ENCODE data around the gene WDR48.

The WDR48 gene

GRCh38 chr3:39137991-39138803 lies 86.4 kb downstream of the WDR48 start:
- no peak for ATAC-seq (ENCODE audit: low read depth)
- H3K27me3 Mint-ChIP-seq = no peaks in the 10 kb centered on the region
- no peak overlapping the region for H3K4me3 Mint-ChIP-seq
- H3K4me1 Mint-ChIP-seq = peaks cover 17% of the 10 kb centered on the region
- peaks cover 20% of the 10 kb centered on the region for H3K36me3 Mint-ChIP-seq
- H3K9me3 Mint-ChIP-seq = no peaks in the 10 kb centered on the region
- peak overlapping the region; percentile 50 for H3K27ac Mint-ChIP-seq
- DNase-seq (ENCODE audit: low spot score in 2 of 2) = no peak

- no peak overlapping the region for H3K4me3 Mint-ChIP-seq
- DNase-seq (ENCODE audit: low spot score in 2 of 2) (no peak), ATAC-seq (ENCODE audit: low read depth) (no peak)
- H3K27ac Mint-ChIP-seq = peak overlapping the region; percentile 50
- no peaks in the 10 kb centered on the region for H3K27me3 Mint-ChIP-seq
- no peaks in the 10 kb centered on the region for H3K9me3 Mint-ChIP-seq
- H3K36me3 Mint-ChIP-seq = peaks cover 18% of the 10 kb centered on the region
- peaks cover 17% of the 10 kb centered on the region for H3K4me1 Mint-ChIP-seq
These were observed 87.1 kb downstream of the WDR48 start for GRCh38 chr3:39138804-39139415.

- H3K4me3 Mint-ChIP-seq = no peak overlapping the region
- peak overlapping the region; percentile 50 for H3K27ac Mint-ChIP-seq
- no peaks in the 10 kb centered on the region for H3K27me3 Mint-ChIP-seq
- DNase-seq (ENCODE audit: low spot score in 2 of 2) (no peak), ATAC-seq (ENCODE audit: low read depth) (no peak)
- H3K9me3 Mint-ChIP-seq = no peaks in the 10 kb centered on the region
- H3K4me1 Mint-ChIP-seq = peaks cover 18% of the 10 kb centered on the region
- H3K36me3 Mint-ChIP-seq = peaks cover 22% of the 10 kb centered on the region
These were observed 87.6 kb downstream of the WDR48 start for GRCh38 chr3:39139442-39139841.

- peak overlapping the region; percentile 14 for H3K4me3 Mint-ChIP-seq
- H3K4me1 Mint-ChIP-seq = peaks cover 21% of the 10 kb centered on the region
- DNase-seq (ENCODE audit: low spot score in 2 of 2) = no peak
- ATAC-seq (ENCODE audit: low read depth) = no peak
- H3K9me3 Mint-ChIP-seq = no peaks in the 10 kb centered on the region
- H3K27me3 Mint-ChIP-seq = no peaks in the 10 kb centered on the region
- peak overlapping the region; percentile 88 for H3K27ac Mint-ChIP-seq
- H3K36me3 Mint-ChIP-seq = peaks cover 23% of the 10 kb centered on the region
These were observed 88.6 kb downstream of the WDR48 start for GRCh38 chr3:39140341-39140971.

- peaks cover 28% of the 10 kb centered on the region for H3K4me1 Mint-ChIP-seq
- DNase-seq (ENCODE audit: low spot score in 2 of 2) = no peak
- H3K4me3 Mint-ChIP-seq = peak overlapping the region; percentile 46
- peak; percentile 26 for ATAC-seq (ENCODE audit: low read depth)
- no peaks in the 10 kb centered on the region for H3K9me3 Mint-ChIP-seq
- peak overlapping the region; percentile 88 for H3K27ac Mint-ChIP-seq
- peaks cover 24% of the 10 kb centered on the region for H3K36me3 Mint-ChIP-seq
- H3K27me3 Mint-ChIP-seq = no peaks in the 10 kb centered on the region
These were observed 89.6 kb downstream of the WDR48 start for GRCh38 chr3:39141171-39141995.

GRCh38 chr3:39142067-39142466 lies 90.3 kb downstream of the WDR48 start:
- Mint-ChIP-seq H3K27me3 (no peaks in the 10 kb centered on the region), H3K4me1 (peaks cover 34% of the 10 kb centered on the region), H3K27ac (peak overlapping the region; percentile 88), H3K36me3 (peaks cover 23% of the 10 kb centered on the region), H3K9me3 (no peaks in the 10 kb centered on the region), H3K4me3 (no peak overlapping the region)
- peak; percentile 6 for ATAC-seq (ENCODE audit: low read depth)
- no peak for DNase-seq (ENCODE audit: low spot score in 2 of 2)

GRCh38 chr3:39143051-39143885 lies 91.5 kb downstream of the WDR48 start:
- ATAC-seq (ENCODE audit: low read depth) = no peak
- H3K9me3 Mint-ChIP-seq = no peaks in the 10 kb centered on the region
- no peak for DNase-seq (ENCODE audit: low spot score in 2 of 2)
- H3K36me3 Mint-ChIP-seq = peaks cover 18% of the 10 kb centered on the region
- H3K27ac Mint-ChIP-seq = peak overlapping the region; percentile 31
- H3K27me3 Mint-ChIP-seq = no peaks in the 10 kb centered on the region
- H3K4me3 Mint-ChIP-seq = no peak overlapping the region
- peaks cover 44% of the 10 kb centered on the region for H3K4me1 Mint-ChIP-seq

GRCh38 chr3:39144095-39144747 lies 92.4 kb downstream of the WDR48 start:
- DNase-seq (ENCODE audit: low spot score in 2 of 2) (no peak), ATAC-seq (ENCODE audit: low read depth) (no peak)
- Mint-ChIP-seq H3K27ac (peak overlapping the region; percentile 75), H3K27me3 (no peaks in the 10 kb centered on the region), H3K9me3 (no peaks in the 10 kb centered on the region), H3K4me1 (peaks cover 53% of the 10 kb centered on the region), H3K36me3 (peaks cover 18% of the 10 kb centered on the region), H3K4me3 (no peak overlapping the region)

GRCh38 chr3:39144748-39145380 lies 93.0 kb downstream of the WDR48 start:
- peaks cover 18% of the 10 kb centered on the region for H3K36me3 Mint-ChIP-seq
- ATAC-seq (ENCODE audit: low read depth) (no peak), DNase-seq (ENCODE audit: low spot score in 2 of 2) (no peak)
- H3K27ac Mint-ChIP-seq = peak overlapping the region; percentile 75
- H3K4me1 Mint-ChIP-seq = peaks cover 60% of the 10 kb centered on the region
- H3K4me3 Mint-ChIP-seq = no peak overlapping the region
- no peaks in the 10 kb centered on the region for H3K9me3 Mint-ChIP-seq
- no peaks in the 10 kb centered on the region for H3K27me3 Mint-ChIP-seq

- Mint-ChIP-seq H3K4me1 (peaks cover 64% of the 10 kb centered on the region), H3K27me3 (no peaks in the 10 kb centered on the region), H3K4me3 (peak overlapping the region; percentile 57), H3K27ac (peak overlapping the region; percentile 94), H3K36me3 (peaks cover 18% of the 10 kb centered on the region), H3K9me3 (no peaks in the 10 kb centered on the region)
- ATAC-seq (ENCODE audit: low read depth) = peak; percentile 15
- DNase-seq (ENCODE audit: low spot score in 2 of 2) = no peak
These were observed 94.3 kb downstream of the WDR48 start for GRCh38 chr3:39146083-39146501.

Data from memory B cell (primary cell).